ENCODE measurements around the gene CD300LG. TPM values are rescaled to one million over a fixed set of nuclear protein-coding genes. Genes with fewer than 3 reads are reported as not detected.

Gene CD300LG
- total and polyA plus RNA-seq, 12 donors: 0.78 to 7.3 (median 2.4) TPM

DNA sequence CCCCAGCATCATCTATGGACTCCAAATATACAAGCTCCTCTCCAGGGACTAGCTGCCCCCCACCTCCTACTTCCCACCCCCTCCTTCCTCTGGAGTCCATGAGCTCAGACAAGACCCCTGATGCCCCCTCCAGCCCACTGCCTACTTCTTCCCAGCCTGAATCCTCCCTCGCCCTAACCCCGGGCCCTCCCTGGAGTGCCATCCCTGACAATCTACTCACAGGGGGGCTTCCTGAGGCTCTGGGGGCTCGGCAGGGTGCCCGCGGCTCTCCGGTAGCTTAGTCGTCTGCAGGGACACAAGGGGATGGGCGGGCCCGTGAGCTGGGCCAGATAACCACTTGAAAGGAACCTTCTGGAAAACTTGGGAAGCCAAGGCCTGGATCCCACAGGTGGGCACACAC is 29.1 kb upstream of the CD300LG start:
- no peaks in the 10 kb centered on the region for H3K27me3 ChIP-seq
- H3K27ac ChIP-seq: no peak overlapping the region
- peaks cover 0 to 3% of the 10 kb centered on the region in 2 donors for H3K36me3 ChIP-seq (replicated peaks in 1 of 2)
- intact Hi-C loops (cut with DNase I): no loop called here
- no peaks in the 10 kb centered on the region for H3K9me3 ChIP-seq (replicated peaks in 1 of 3)
- TF ChIP-seq POLR2A (IDR thresholded peaks at IDR 0.05): no peak
- TF ChIP-seq, protein P1, sequence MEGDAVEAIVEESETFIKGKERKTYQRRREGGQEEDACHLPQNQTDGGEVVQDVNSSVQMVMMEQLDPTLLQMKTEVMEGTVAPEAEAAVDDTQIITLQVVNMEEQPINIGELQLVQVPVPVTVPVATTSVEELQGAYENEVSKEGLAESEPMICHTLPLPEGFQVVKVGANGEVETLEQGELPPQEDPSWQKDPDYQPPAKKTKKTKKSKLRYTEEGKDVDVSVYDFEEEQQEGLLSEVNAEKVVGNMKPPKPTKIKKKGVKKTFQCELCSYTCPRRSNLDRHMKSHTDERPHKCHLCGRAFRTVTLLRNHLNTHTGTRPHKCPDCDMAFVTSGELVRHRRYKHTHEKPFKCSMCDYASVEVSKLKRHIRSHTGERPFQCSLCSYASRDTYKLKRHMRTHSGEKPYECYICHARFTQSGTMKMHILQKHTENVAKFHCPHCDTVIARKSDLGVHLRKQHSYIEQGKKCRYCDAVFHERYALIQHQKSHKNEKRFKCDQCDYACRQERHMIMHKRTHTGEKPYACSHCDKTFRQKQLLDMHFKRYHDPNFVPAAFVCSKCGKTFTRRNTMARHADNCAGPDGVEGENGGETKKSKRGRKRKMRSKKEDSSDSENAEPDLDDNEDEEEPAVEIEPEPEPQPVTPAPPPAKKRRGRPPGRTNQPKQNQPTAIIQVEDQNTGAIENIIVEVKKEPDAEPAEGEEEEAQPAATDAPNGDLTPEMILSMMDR (IDR thresholded peaks at IDR 0.05): no peak
- peaks cover 0 to under 1% of the 10 kb centered on the region in 2 donors for H3K4me1 ChIP-seq (replicated peaks in 1 of 2)
- 90 to 96% (median 93%) methylated on average over 9 of the region's 9 CpGs for WGBS, 4 donors
- no peak overlapping the region for H3K4me3 ChIP-seq
- DNase-seq: peak in 1 of 7 donors; percentile 31

DNA sequence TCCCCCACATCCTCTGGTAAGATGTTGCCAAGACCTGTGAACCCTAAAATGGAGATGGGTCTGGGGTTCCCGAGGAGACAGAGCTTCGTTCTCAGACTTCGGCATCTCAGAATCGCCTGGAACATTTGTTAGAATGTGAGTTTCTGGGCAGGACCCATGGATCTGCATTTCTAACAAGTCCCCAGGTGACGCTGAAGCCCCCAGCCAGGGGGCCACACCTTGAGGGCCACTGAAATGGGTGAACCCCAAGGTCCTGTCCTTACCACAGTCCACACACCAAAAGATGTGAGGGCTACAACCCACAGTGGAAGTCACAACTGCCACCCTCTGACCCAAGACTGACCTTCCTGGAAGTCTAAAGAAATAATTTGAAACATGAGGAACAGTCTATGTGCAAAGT is 28.0 kb upstream of the CD300LG start:
- Histone ChIP-seq H3K27ac (no peak overlapping the region), H3K9me3 (replicated peaks in 1 of 3) (no peaks in the 10 kb centered on the region), H3K4me1 (replicated peaks in 1 of 2) (peaks cover 0 to 8% of the 10 kb centered on the region in 2 donors), H3K27me3 (no peaks in the 10 kb centered on the region), H3K4me3 (no peak overlapping the region), H3K36me3 (replicated peaks in 1 of 2) (no peaks in the 10 kb centered on the region)
- 82 to 98% (median 90%) methylated on average over 4 to 5 of the region's 5 CpGs for WGBS, 4 donors
- intact Hi-C loops (cut with DNase I): no loop called here
- TF ChIP-seq POLR2A (IDR thresholded peaks at IDR 0.05): no peak
- TF ChIP-seq, protein P1 (IDR thresholded peaks at IDR 0.05): no peak
- no peak for DNase-seq

DNA sequence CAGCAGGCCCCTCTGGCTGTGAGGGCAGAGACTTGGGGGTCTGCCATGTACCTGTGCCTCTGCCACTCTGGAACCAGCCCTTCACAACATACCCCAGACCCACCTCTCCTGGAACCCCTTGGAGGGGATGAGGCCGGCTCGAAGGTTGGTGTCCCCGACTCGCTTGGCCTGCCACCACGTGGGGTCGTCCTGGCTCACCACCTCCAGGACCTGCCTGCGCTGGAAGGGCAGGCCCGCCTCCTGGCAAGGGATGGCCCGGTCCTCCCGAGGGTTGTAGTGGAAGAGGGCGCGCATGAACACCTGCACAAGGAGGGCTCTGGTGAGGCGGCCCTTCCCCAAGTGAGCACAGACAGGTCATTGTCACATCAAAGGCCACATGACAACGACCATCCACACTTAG is 26.2 kb upstream of the CD300LG start:
- intact Hi-C loops (cut with DNase I): no loop called here
- H3K4me1 ChIP-seq (replicated peaks in 1 of 2): peaks cover 0 to 8% of the 10 kb centered on the region in 2 donors
- no peak overlapping the region for H3K4me3 ChIP-seq
- 91 to 96% (median 92%) methylated on average over 7 to 14 of the region's 14 CpGs for WGBS, 4 donors
- TF ChIP-seq, protein P1 (IDR thresholded peaks at IDR 0.05): no peak
- no peak for TF ChIP-seq POLR2A (IDR thresholded peaks at IDR 0.05)
- H3K9me3 ChIP-seq (replicated peaks in 1 of 3): no peaks in the 10 kb centered on the region
- no peaks in the 10 kb centered on the region for H3K27me3 ChIP-seq
- no peaks in the 10 kb centered on the region for H3K36me3 ChIP-seq (replicated peaks in 1 of 2)
- H3K27ac ChIP-seq: no peak overlapping the region
- DNase-seq: no peak

DNA sequence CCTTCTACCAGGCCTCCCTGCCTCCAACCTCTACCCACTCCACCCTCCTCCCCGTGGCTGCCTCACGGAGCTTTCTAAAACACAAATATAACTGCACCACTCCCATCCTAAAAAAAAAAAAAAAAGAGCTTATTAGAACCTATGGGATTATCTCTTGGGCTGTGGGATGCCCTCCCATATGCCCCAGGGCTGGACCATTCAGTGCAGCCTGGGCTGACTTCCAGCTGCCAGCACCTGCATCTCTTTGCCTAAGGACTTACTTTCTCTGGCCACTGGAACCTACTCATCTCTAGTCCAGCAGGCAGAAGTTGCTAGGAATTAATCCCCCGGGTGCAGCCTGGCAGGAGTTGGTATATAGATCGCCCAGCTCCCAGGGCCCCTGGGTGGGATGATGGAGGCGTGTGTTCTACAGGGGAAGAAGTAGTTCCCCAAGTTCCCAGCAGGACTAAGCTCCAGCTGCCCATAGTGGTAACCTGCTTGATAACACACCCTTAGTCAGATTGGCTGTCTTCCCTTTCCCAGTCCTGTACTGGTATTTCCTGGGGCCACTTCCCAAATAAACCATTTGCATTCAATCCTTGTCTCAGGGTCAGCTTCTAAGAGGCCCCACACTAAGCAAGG is 24.3 kb upstream of the CD300LG start:
- intact Hi-C loops (cut with DNase I): no loop called here
- H3K4me1 ChIP-seq (replicated peaks in 1 of 2): peaks cover 0 to 8% of the 10 kb centered on the region in 2 donors
- peak overlapping the region in 1 of 5 donors; percentile 75 for H3K27ac ChIP-seq
- no peaks in the 10 kb centered on the region for H3K9me3 ChIP-seq (replicated peaks in 1 of 3)
- no peaks in the 10 kb centered on the region for H3K36me3 ChIP-seq (replicated peaks in 1 of 2)
- TF ChIP-seq, protein P1 (IDR thresholded peaks at IDR 0.05): no peak
- TF ChIP-seq POLR2A (IDR thresholded peaks at IDR 0.05): no peak
- H3K27me3 ChIP-seq: no peaks in the 10 kb centered on the region
- 87 to 97% (median 94%) methylated on average over 5 of the region's 5 CpGs for WGBS, 4 donors
- DNase-seq: no peak
- no peak overlapping the region for H3K4me3 ChIP-seq

Data from adrenal gland (tissue), 12 donors.